ENCODE results near the gene SLC9A9. TPM values are rescaled to one million over a fixed set of nuclear protein-coding genes. Genes with fewer than 3 reads are reported as not detected.

The SLC9A9 gene
- polyA plus RNA-seq, 1 donor (not counting 4 experiments of a cell fraction or from before 2014, with no cell fraction given) = 5.2 TPM

DNA sequence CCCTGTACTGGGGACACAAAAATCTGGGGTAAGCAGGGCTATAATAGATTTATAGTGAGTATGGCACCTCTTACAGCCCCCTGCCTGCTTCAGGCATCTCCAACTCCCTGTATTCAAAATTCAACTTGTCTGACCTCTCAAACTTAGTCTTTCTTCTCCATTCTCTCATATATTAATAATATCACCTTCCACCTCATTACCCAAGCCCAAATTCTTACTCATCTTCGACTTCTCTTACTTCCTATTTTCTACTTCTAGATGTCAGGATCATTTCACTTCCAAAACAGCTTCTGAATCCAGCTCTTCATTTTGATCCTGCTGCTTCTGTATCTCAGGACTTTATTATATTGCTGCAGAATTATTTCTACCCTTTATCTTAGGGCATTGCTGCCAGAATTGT, 438.0 kb downstream of the SLC9A9 start:
- H3K79me2 ChIP-seq (ENCODE audit: control insufficient read depth, insufficient read depth, low read length) = no peaks in the 10 kb centered on the region
- H4K20me1 ChIP-seq (ENCODE audit: control insufficient read depth, extremely low read depth, insufficient read depth, low read length) = no peaks in the 10 kb centered on the region
- no peaks in the 10 kb centered on the region for H3K9me1 ChIP-seq (ENCODE audit: control insufficient read depth, extremely low read depth, insufficient read depth, low read length)
- H3K9ac ChIP-seq (ENCODE audit: control insufficient read depth, extremely low read depth, insufficient read depth, low read length) = no peak overlapping the region
- no peak overlapping the region for H3K27ac ChIP-seq (ENCODE audit: control insufficient read depth, insufficient read depth, low read length)
- dilution Hi-C loops (cut with MboI; ENCODE audit: extremely low pct_ligation_motif_present, low sequenced_read_pairs) = no loop called here
- H3K4me3 ChIP-seq (ENCODE audit: control insufficient read depth in 2 of 3, extremely low read depth in 1 of 3, insufficient read depth in 2 of 3, low read depth in 1 of 3, low read length in 3 of 3) = no peak overlapping the region
- H3K4me1 ChIP-seq (ENCODE audit: control insufficient read depth, extremely low read depth, insufficient read depth, low read length) = no peaks in the 10 kb centered on the region
- TF ChIP-seq, protein P1, sequence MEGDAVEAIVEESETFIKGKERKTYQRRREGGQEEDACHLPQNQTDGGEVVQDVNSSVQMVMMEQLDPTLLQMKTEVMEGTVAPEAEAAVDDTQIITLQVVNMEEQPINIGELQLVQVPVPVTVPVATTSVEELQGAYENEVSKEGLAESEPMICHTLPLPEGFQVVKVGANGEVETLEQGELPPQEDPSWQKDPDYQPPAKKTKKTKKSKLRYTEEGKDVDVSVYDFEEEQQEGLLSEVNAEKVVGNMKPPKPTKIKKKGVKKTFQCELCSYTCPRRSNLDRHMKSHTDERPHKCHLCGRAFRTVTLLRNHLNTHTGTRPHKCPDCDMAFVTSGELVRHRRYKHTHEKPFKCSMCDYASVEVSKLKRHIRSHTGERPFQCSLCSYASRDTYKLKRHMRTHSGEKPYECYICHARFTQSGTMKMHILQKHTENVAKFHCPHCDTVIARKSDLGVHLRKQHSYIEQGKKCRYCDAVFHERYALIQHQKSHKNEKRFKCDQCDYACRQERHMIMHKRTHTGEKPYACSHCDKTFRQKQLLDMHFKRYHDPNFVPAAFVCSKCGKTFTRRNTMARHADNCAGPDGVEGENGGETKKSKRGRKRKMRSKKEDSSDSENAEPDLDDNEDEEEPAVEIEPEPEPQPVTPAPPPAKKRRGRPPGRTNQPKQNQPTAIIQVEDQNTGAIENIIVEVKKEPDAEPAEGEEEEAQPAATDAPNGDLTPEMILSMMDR (optimal IDR thresholded peaks at IDR 0.05 in 1 of 3, IDR thresholded peaks at IDR 0.05 in 1 of 3, conservative IDR thresholded peaks at IDR 0.05 in 1 of 3; ENCODE audit: extremely low read depth in 1 of 3, insufficient read depth in 2 of 3, low read length in 3 of 3) = no peak
- no peak for TF ChIP-seq EZH2 (IDR thresholded peaks at IDR 0.05; ENCODE audit: low read length)
- no peak overlapping the region for H2AFZ ChIP-seq (ENCODE audit: control insufficient read depth, low read length)
- no peak overlapping the region for H3K4me2 ChIP-seq (ENCODE audit: control insufficient read depth, extremely low read depth, insufficient read depth, low read depth, low read length)
- H3K27me3 ChIP-seq (ENCODE audit: control insufficient read depth, extremely low read depth, insufficient read depth, low read length) = no peaks in the 10 kb centered on the region
- FAIRE-seq (no peak), DNase-seq (ENCODE audit: low read depth, low spot score) (no peak)
- H3K36me3 ChIP-seq (ENCODE audit: control insufficient read depth in 2 of 2, extremely low read depth in 1 of 2, insufficient read depth in 2 of 2, low read length in 2 of 2) = no peaks in the 10 kb centered on the region
- H3K9me3 ChIP-seq (ENCODE audit: control insufficient read depth, low read depth, low read length) = no peaks in the 10 kb centered on the region

DNA sequence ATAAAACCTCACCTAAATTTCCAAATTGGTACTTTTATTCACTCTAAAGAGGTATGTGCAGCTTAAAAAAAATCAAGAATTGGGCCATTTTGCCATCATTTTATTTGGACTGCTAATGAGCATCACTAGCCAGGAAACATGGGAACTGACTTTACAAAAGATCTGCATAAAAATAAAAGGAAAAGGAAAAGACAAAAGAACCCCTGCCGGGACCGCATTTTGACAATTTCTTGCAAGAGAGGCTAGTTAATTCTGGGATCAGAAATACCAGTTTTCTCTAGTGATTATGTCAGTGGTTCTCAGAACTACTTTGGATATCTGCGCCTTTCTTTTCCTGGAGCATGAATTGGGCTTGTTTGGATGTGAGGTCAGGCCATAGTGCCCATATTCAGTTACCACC, 439.5 kb downstream of the SLC9A9 start:
- Histone ChIP-seq H3K27ac (ENCODE audit: control insufficient read depth, insufficient read depth, low read length) (no peak overlapping the region), H3K4me2 (ENCODE audit: control insufficient read depth, extremely low read depth, insufficient read depth, low read depth, low read length) (no peak overlapping the region), H3K9me1 (ENCODE audit: control insufficient read depth, extremely low read depth, insufficient read depth, low read length) (no peaks in the 10 kb centered on the region), H3K9ac (ENCODE audit: control insufficient read depth, extremely low read depth, insufficient read depth, low read length) (no peak overlapping the region), H3K4me1 (ENCODE audit: control insufficient read depth, extremely low read depth, insufficient read depth, low read length) (no peaks in the 10 kb centered on the region), H2AFZ (ENCODE audit: control insufficient read depth, low read length) (no peak overlapping the region), H3K4me3 (ENCODE audit: control insufficient read depth in 2 of 3, extremely low read depth in 1 of 3, insufficient read depth in 2 of 3, low read depth in 1 of 3, low read length in 3 of 3) (no peak overlapping the region), H4K20me1 (ENCODE audit: control insufficient read depth, extremely low read depth, insufficient read depth, low read length) (no peaks in the 10 kb centered on the region), H3K9me3 (ENCODE audit: control insufficient read depth, low read depth, low read length) (no peaks in the 10 kb centered on the region), H3K79me2 (ENCODE audit: control insufficient read depth, insufficient read depth, low read length) (no peaks in the 10 kb centered on the region), H3K27me3 (ENCODE audit: control insufficient read depth, extremely low read depth, insufficient read depth, low read length) (no peaks in the 10 kb centered on the region), H3K36me3 (ENCODE audit: control insufficient read depth in 2 of 2, extremely low read depth in 1 of 2, insufficient read depth in 2 of 2, low read length in 2 of 2) (no peaks in the 10 kb centered on the region)
- TF ChIP-seq, protein P1 (optimal IDR thresholded peaks at IDR 0.05 in 1 of 3, IDR thresholded peaks at IDR 0.05 in 1 of 3, conservative IDR thresholded peaks at IDR 0.05 in 1 of 3; ENCODE audit: extremely low read depth in 1 of 3, insufficient read depth in 2 of 3, low read length in 3 of 3) = no peak
- TF ChIP-seq EZH2 (IDR thresholded peaks at IDR 0.05; ENCODE audit: low read length) = no peak
- dilution Hi-C loops (cut with MboI; ENCODE audit: extremely low pct_ligation_motif_present, low sequenced_read_pairs) = no loop called here
- DNase-seq (ENCODE audit: low read depth, low spot score) = no peak
- FAIRE-seq = no peak

Measured in keratinocyte (primary cell).